ENCODE measurements around the gene SLC34A3.

The SLC34A3 gene

GRCh38 chr9:137278721-137279711 lies 48.3 kb downstream of the SLC34A3 start:
- DNase-seq: no peak

GRCh38 chr9:137279741-137280473 lies 49.2 kb downstream of the SLC34A3 start:
- DNase-seq: no peak

- no peak for DNase-seq
Measured at GRCh38 chr9:137280474-137281344, 50.0 kb downstream of the SLC34A3 start.

GRCh38 chr9:137281345-137282116 lies 50.8 kb downstream of the SLC34A3 start:
- DNase-seq: no peak
